ENCODE data around the gene MAGEB1. TPM values are rescaled to one million over a fixed set of nuclear protein-coding genes. Genes with fewer than 3 reads are reported as not detected.

MAGEB1 gene
- total and polyA plus RNA-seq, 4 donors, result not detected

DNA sequence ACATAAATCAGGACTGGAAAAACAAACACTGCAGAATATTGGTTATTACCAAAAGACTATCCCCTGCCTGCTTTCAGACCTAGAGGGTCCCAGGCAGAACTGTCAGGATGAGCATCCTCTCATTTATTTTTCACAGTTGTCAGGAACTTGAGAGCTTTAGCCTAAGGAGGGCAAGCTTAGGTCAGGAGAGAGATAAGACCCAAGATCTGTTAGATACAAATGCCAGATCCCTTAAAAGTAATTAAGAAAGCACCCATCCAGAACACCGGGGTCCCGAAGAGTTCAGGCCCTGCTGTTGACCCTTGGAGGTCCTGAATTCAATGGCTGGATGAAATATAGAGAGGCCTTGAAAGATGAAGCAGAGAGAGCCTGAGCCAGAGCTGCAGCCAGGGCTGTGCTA is 22.4 kb upstream of the MAGEB1 start (continued):
- TF ChIP-seq REST (IDR thresholded peaks at IDR 0.05), result no peak
- TF ChIP-seq, protein P1, sequence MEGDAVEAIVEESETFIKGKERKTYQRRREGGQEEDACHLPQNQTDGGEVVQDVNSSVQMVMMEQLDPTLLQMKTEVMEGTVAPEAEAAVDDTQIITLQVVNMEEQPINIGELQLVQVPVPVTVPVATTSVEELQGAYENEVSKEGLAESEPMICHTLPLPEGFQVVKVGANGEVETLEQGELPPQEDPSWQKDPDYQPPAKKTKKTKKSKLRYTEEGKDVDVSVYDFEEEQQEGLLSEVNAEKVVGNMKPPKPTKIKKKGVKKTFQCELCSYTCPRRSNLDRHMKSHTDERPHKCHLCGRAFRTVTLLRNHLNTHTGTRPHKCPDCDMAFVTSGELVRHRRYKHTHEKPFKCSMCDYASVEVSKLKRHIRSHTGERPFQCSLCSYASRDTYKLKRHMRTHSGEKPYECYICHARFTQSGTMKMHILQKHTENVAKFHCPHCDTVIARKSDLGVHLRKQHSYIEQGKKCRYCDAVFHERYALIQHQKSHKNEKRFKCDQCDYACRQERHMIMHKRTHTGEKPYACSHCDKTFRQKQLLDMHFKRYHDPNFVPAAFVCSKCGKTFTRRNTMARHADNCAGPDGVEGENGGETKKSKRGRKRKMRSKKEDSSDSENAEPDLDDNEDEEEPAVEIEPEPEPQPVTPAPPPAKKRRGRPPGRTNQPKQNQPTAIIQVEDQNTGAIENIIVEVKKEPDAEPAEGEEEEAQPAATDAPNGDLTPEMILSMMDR (IDR thresholded peaks at IDR 0.05; ENCODE audit: low read depth, low read length, missing input control), result no peak
- no peak for TF ChIP-seq FOXA2 (IDR thresholded peaks at IDR 0.05)

- Histone ChIP-seq H3K36me3 (ENCODE audit: control insufficient read depth in 4 of 4, insufficient read depth in 3 of 4, low read depth in 1 of 4, low read length in 3 of 4) (no peaks in the 10 kb centered on the region), H3K9me3 (ENCODE audit: control insufficient read depth in 4 of 4, low read length in 3 of 4) (no peaks in the 10 kb centered on the region), H3K4me1 (ENCODE audit: control insufficient read depth in 4 of 4, insufficient read depth in 4 of 4, low read length in 3 of 4) (no peaks in the 10 kb centered on the region), H3K27me3 (ENCODE audit: control insufficient read depth in 4 of 4, insufficient read depth in 4 of 4, low read length in 3 of 4) (no peaks in the 10 kb centered on the region), H3K9ac (ENCODE audit: low read depth in 1 of 2, low read length in 2 of 2) (no peak overlapping the region), H3K27ac (ENCODE audit: low read depth in 1 of 2, low read length in 2 of 2) (no peak overlapping the region), H3K4me3 (ENCODE audit: low read depth in 1 of 3, low read length in 3 of 3) (no peak overlapping the region)
- DNase-seq (ENCODE audit: low spot score), result no peak
- TF ChIP-seq, protein P2, sequence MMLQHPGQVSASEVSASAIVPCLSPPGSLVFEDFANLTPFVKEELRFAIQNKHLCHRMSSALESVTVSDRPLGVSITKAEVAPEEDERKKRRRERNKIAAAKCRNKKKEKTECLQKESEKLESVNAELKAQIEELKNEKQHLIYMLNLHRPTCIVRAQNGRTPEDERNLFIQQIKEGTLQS (IDR thresholded peaks at IDR 0.05), result no peak
- TF ChIP-seq JUND (IDR thresholded peaks at IDR 0.05) (no peak), HNF4A (conservative IDR thresholded peaks at IDR 0.05) (no peak), FOXA1 (IDR thresholded peaks at IDR 0.05) (no peak), REST (IDR thresholded peaks at IDR 0.05) (no peak), RXRA (IDR thresholded peaks at IDR 0.05) (no peak), TAF1 (conservative IDR thresholded peaks at IDR 0.05) (no peak), FOXA2 (IDR thresholded peaks at IDR 0.05) (no peak), RAD21 (IDR thresholded peaks at IDR 0.05) (no peak), YY1 (IDR thresholded peaks at IDR 0.05) (no peak), SP1 (IDR thresholded peaks at IDR 0.05) (no peak), ZBTB33 (IDR thresholded peaks at IDR 0.05) (no peak), EGR1 (IDR thresholded peaks at IDR 0.05; ENCODE audit: low read depth in 2 of 2) (no peak), HNF4G (IDR thresholded peaks at IDR 0.05) (no peak), MAX (IDR thresholded peaks at IDR 0.05) (no peak), GABPA (IDR thresholded peaks at IDR 0.05 in 1 of 2, conservative IDR thresholded peaks at IDR 0.05 in 1 of 2) (no peak), NR2F2 (IDR thresholded peaks at IDR 0.05) (no peak)
- TF ChIP-seq, protein P1 (IDR thresholded peaks at IDR 0.05; ENCODE audit: low read depth, low read length, missing input control), result no peak
- WGBS, result 60% methylated on average over 1 of the region's 1 CpG
These were observed 18.4 kb upstream of the MAGEB1 start for GRCh38 chrX:30228526-30228925.

Measured in liver (tissue), 9 donors.